T-cell (primary cell): ENCODE results near the gene UBA6. TPM values are rescaled to one million over a fixed set of nuclear protein-coding genes. Genes with fewer than 3 reads are reported as not detected.

Experiments used
- ATAC-seq, 4 experiments: fragments of 200-7000 bp in 3 of 4; fragments of 150-1000 bp in 1 of 4; cut with Tn5 transposase; replicated peaks in 1 of 4; 1 replicate in 3 of 4; 2 replicates in 1 of 4; pipeline ENCODE4 v1.10.0; 2021; ENCODE audit warnings: moderate library complexity in 3 of 4, mild to moderate bottlenecking in 2 of 4, moderate number of reproducible peaks in 1 of 4
- CTCF ChIA-PET, 2 donors: fragments of 300-600 bp; sonication (Branson Sonifier 250); formaldehyde crosslinking; loops; one replicate each; lab custom pipeline; 2022; ENCODE audit warnings: antibody characterized with exemption in 2 of 2; lab: Charles Lee
- POLR2A ChIA-PET, 2 donors: fragments of 300-600 bp; sonication (Branson Sonifier 250); formaldehyde crosslinking; loops; one replicate each; lab custom pipeline; 2022; ENCODE audit warnings: antibody characterized with exemption in 2 of 2; lab: Charles Lee
- DNase-seq, 35 experiments: peaks; one replicate each; pipeline versions ENCODE4 v3.0.0 to v3.0.0-alpha.2; 2013 to 2023
- H3K27ac ChIP-seq: one replicate; pipeline ENCODE4 v1.5.1; 2013; ENCODE audit warnings: low read length
- H3K27me3 ChIP-seq, 2 experiments: replicated peaks in 1 of 2; 1 replicate in 1 of 2; 2 replicates in 1 of 2; pipeline versions ENCODE4 v1.6.1 to v1.7.0; 2013; ENCODE audit warnings: low read length in 1 of 2, mixed read lengths in 1 of 2; ENCODE audit not compliant: control insufficient read depth in 2 of 2, insufficient read depth in 2 of 2; ENCODE audit errors: extremely low read depth in 1 of 2
- H3K36me3 ChIP-seq, 2 donors: 1 replicate in 1 of 2; 2 replicates in 1 of 2; pipeline versions ENCODE4 v1.6.1 to v1.7.0; 2013; ENCODE audit warnings: low read length in 1 of 2; ENCODE audit not compliant: control insufficient read depth in 2 of 2, insufficient read depth in 1 of 2; ENCODE audit errors: extremely low read depth in 1 of 2
- H3K4me1 ChIP-seq, 2 experiments: 1 replicate in 1 of 2; 2 replicates in 1 of 2; pipeline versions ENCODE4 v1.6.1 to v1.7.0; 2013; ENCODE audit warnings: low read length in 2 of 2, mixed read lengths in 1 of 2; ENCODE audit not compliant: insufficient read depth in 2 of 2, control insufficient read depth in 1 of 2; ENCODE audit errors: extremely low read depth in 1 of 2
- H3K4me3 ChIP-seq, 2 donors: 1 replicate in 1 of 2; 2 replicates in 1 of 2; pipeline versions ENCODE4 v1.5.1 to v1.7.0; 2013; ENCODE audit warnings: mild to moderate bottlenecking in 2 of 2, low read length in 1 of 2, moderate library complexity in 1 of 2; ENCODE audit not compliant: control insufficient read depth in 1 of 2; ENCODE audit errors: extremely low read depth in 1 of 2
- H3K9me3 ChIP-seq: 2 replicates; pipeline ENCODE4 v1.7.0; 2013
- H3K27ac Mint-ChIP-seq, 2 donors: one replicate each; pipeline ENCODE4 v1.8.0; 2020 to 2021; ENCODE audit warnings: mild to moderate bottlenecking in 2 of 2, mixed read lengths in 2 of 2
- H3K27me3 Mint-ChIP-seq, 2 donors: one replicate each; pipeline ENCODE4 v1.8.0; 2021 to 2022; ENCODE audit warnings: mixed read lengths in 2 of 2
- H3K36me3 Mint-ChIP-seq: one replicate; pipeline ENCODE4 v1.8.0; 2021; ENCODE audit warnings: mixed read lengths
- H3K4me1 Mint-ChIP-seq, 3 donors: one replicate each; pipeline ENCODE4 v1.8.0; 2020 to 2022; ENCODE audit warnings: mixed read lengths in 3 of 3, mild to moderate bottlenecking in 1 of 3
- H3K4me3 Mint-ChIP-seq, 3 donors: one replicate each; pipeline ENCODE4 v1.8.0; 2020 to 2022; ENCODE audit warnings: mild to moderate bottlenecking in 3 of 3, mixed read lengths in 3 of 3, moderate library complexity in 3 of 3
- H3K9me3 Mint-ChIP-seq, 3 donors: one replicate each; pipeline ENCODE4 v1.8.0; 2020 to 2022; ENCODE audit warnings: mixed read lengths in 3 of 3
- WGBS: methylation state at CpG from one replicate; pipeline ENCODE4 v1.1.5; 2013; ENCODE audit warnings: missing lambda C conversion rate; ENCODE audit not compliant: insufficient coverage; 5-methylcytosine and 5-hydroxymethylcytosine counted together
- total RNA-seq, 35 experiments: library from RNA in 6 of 35; stranded (reverse) in 6 of 35; fragments of 120-200 nt in 1 of 35; gene quantifications; one replicate each; pipeline versions ENCODE4 v1.2.1 to v1.2.4 and lab custom pipeline; 2013 to 2026

UBA6 gene
- total RNA-seq, 5 donors from 2014 or later (not counting 1 experiment from before 2014, with no cell fraction given), result 42.3 to 48.4 (median 43.0) TPM

GRCh38 chr4:67668315-67668714 lies 32.6 kb downstream of the UBA6 start:
- ATAC-seq (no peak), DNase-seq (no peak)
- no peak overlapping the region for H3K4me3 ChIP-seq
- H3K9me3 Mint-ChIP-seq, result no peaks in the 10 kb centered on the region
- POLR2A ChIA-PET, result interaction anchor here in 1 of 2 donors (0.5 kb wide), 1 partner anchor 91 kb away, joined by 4 read pairs; no protein-coding TSS in a partner anchor
- WGBS, result no CpG with 5 or more reads among the region's 3 CpGs
- CTCF ChIA-PET, result interaction anchor here in 1 of 2 donors (1.0 kb wide), 1 partner anchor 33 kb away, joined by 3 read pairs; the partner anchor contains the start of gene UBA6
- peaks cover 3 to 50% of the 10 kb centered on the region in 2 donors for H3K36me3 ChIP-seq
- no peaks in the 10 kb centered on the region for H3K27me3 ChIP-seq
- no peak overlapping the region for H3K4me3 Mint-ChIP-seq
- H3K9me3 ChIP-seq, result no peaks in the 10 kb centered on the region
- no peaks in the 10 kb centered on the region for H3K4me1 ChIP-seq
- H3K27ac ChIP-seq, result no peak overlapping the region
- H3K27ac Mint-ChIP-seq, result no peak overlapping the region
- no peaks in the 10 kb centered on the region for H3K4me1 Mint-ChIP-seq
- peaks cover 55% of the 10 kb centered on the region for H3K36me3 Mint-ChIP-seq
- no peaks in the 10 kb centered on the region for H3K27me3 Mint-ChIP-seq

- no peak overlapping the region for H3K27ac Mint-ChIP-seq
- no peak for DNase-seq
- no peaks in the 10 kb centered on the region for H3K9me3 ChIP-seq
- H3K27me3 ChIP-seq, result no peaks in the 10 kb centered on the region
- H3K27ac ChIP-seq, result no peak overlapping the region
- H3K4me1 ChIP-seq, result no peaks in the 10 kb centered on the region
- H3K27me3 Mint-ChIP-seq, result no peaks in the 10 kb centered on the region
- H3K4me3 Mint-ChIP-seq, result no peak overlapping the region
- WGBS, result 100% methylated on average over 4 of the region's 4 CpGs
- peaks cover 0 to 8% (median 4%) of the 10 kb centered on the region in 3 donors for H3K4me1 Mint-ChIP-seq
- H3K4me3 ChIP-seq, result no peak overlapping the region
- H3K36me3 Mint-ChIP-seq, result peaks cover 77% of the 10 kb centered on the region
- peaks cover 12 to 48% of the 10 kb centered on the region in 2 donors for H3K36me3 ChIP-seq
- CTCF ChIA-PET, result interaction anchor here in 1 of 2 donors (0.6 kb wide), 1 partner anchor 152 kb away, joined by 6 read pairs; no protein-coding TSS in a partner anchor
- POLR2A ChIA-PET, result no interaction called here
- H3K9me3 Mint-ChIP-seq, result peaks cover 0 to 18% (median 5%) of the 10 kb centered on the region in 3 donors
- ATAC-seq, result no peak
Observed at GRCh38 chr4:67660418-67660817, 40.5 kb downstream of the UBA6 start.

GRCh38 chr4:67659065-67659464 lies 41.9 kb downstream of the UBA6 start:
- H3K4me3 Mint-ChIP-seq, result no peak overlapping the region
- ATAC-seq (no peak), DNase-seq (no peak)
- H3K27me3 Mint-ChIP-seq, result no peaks in the 10 kb centered on the region
- no peak overlapping the region for H3K27ac ChIP-seq
- H3K9me3 Mint-ChIP-seq, result peaks cover 0 to 18% (median 5%) of the 10 kb centered on the region in 3 donors
- no peak overlapping the region for H3K27ac Mint-ChIP-seq
- CTCF ChIA-PET, result no interaction called here
- no peaks in the 10 kb centered on the region for H3K9me3 ChIP-seq
- peaks cover 12 to 43% of the 10 kb centered on the region in 2 donors for H3K36me3 ChIP-seq
- H3K27me3 ChIP-seq, result no peaks in the 10 kb centered on the region
- peaks cover 0 to 8% (median 4%) of the 10 kb centered on the region in 3 donors for H3K4me1 Mint-ChIP-seq
- H3K36me3 Mint-ChIP-seq, result peaks cover 87% of the 10 kb centered on the region
- H3K4me1 ChIP-seq, result no peaks in the 10 kb centered on the region
- POLR2A ChIA-PET, result no interaction called here
- no peak overlapping the region for H3K4me3 ChIP-seq
- WGBS, result 100% methylated on average over 1 of the region's 2 CpGs

- H3K27ac Mint-ChIP-seq, result no peak overlapping the region
- no peak overlapping the region for H3K4me3 Mint-ChIP-seq
- peaks cover 88% of the 10 kb centered on the region for H3K36me3 Mint-ChIP-seq
- POLR2A ChIA-PET, result no interaction called here
- H3K27me3 Mint-ChIP-seq, result no peaks in the 10 kb centered on the region
- no peaks in the 10 kb centered on the region for H3K9me3 ChIP-seq
- H3K4me1 ChIP-seq, result no peaks in the 10 kb centered on the region
- no peak overlapping the region for H3K27ac ChIP-seq
- H3K9me3 Mint-ChIP-seq, result peaks cover 0 to 18% (median 5%) of the 10 kb centered on the region in 3 donors
- no peak overlapping the region for H3K4me3 ChIP-seq
- DNase-seq (no peak), ATAC-seq (no peak)
- peaks cover 12 to 38% of the 10 kb centered on the region in 2 donors for H3K36me3 ChIP-seq
- no CpG with 5 or more reads among the region's 3 CpGs for WGBS
- CTCF ChIA-PET, result no interaction called here
- peaks cover 0 to 8% (median 4%) of the 10 kb centered on the region in 3 donors for H3K4me1 Mint-ChIP-seq
- no peaks in the 10 kb centered on the region for H3K27me3 ChIP-seq
Observed at GRCh38 chr4:67658302-67658701, 42.7 kb downstream of the UBA6 start.

GRCh38 chr4:67651536-67651935 lies 49.4 kb downstream of the UBA6 start:
- ATAC-seq (no peak), DNase-seq (no peak)
- CTCF ChIA-PET, result interaction anchor here in 1 of 2 donors (1.4 kb wide), 1 partner anchor 13 kb away, joined by 4 read pairs; no protein-coding TSS in a partner anchor
- Mint-ChIP-seq H3K4me3 (no peak overlapping the region), H3K9me3 (no peaks in the 10 kb centered on the region), H3K4me1 (no peaks in the 10 kb centered on the region), H3K27ac (no peak overlapping the region), H3K36me3 (peaks cover 59% of the 10 kb centered on the region), H3K27me3 (no peaks in the 10 kb centered on the region)
- no peak overlapping the region for H3K27ac ChIP-seq
- POLR2A ChIA-PET, result no interaction called here
- peaks cover 0 to 12% of the 10 kb centered on the region in 2 donors for H3K36me3 ChIP-seq
- no peak overlapping the region for H3K4me3 ChIP-seq
- H3K4me1 ChIP-seq, result no peaks in the 10 kb centered on the region
- H3K9me3 ChIP-seq, result no peaks in the 10 kb centered on the region
- no peaks in the 10 kb centered on the region for H3K27me3 ChIP-seq

GRCh38 chr4:67638136-67638535 lies 62.8 kb downstream of the UBA6 start:
- no peak overlapping the region for H3K4me3 Mint-ChIP-seq
- no peaks in the 10 kb centered on the region for H3K27me3 Mint-ChIP-seq
- Histone ChIP-seq H3K4me1 (peaks cover 0 to 9% of the 10 kb centered on the region in 2 experiments), H3K9me3 (no peaks in the 10 kb centered on the region), H3K36me3 (peaks cover 7 to 16% of the 10 kb centered on the region in 2 donors), H3K4me3 (no peak overlapping the region), H3K27ac (no peak overlapping the region), H3K27me3 (no peaks in the 10 kb centered on the region)
- H3K27ac Mint-ChIP-seq, result no peak overlapping the region
- ChIA-PET POLR2A (no interaction called here), CTCF (interaction anchor here (0.6 to 1.0 kb wide), 2 partner anchors 10 to 14 kb away, joined by 3 to 4 read pairs; no protein-coding TSS in a partner anchor)
- peaks cover 0 to 5% (median 2%) of the 10 kb centered on the region in 3 donors for H3K4me1 Mint-ChIP-seq
- no peaks in the 10 kb centered on the region for H3K9me3 Mint-ChIP-seq
- DNase-seq, result no peak
- peaks cover 53% of the 10 kb centered on the region for H3K36me3 Mint-ChIP-seq
- WGBS, result 75% methylated on average over 1 of the region's 5 CpGs
- ATAC-seq, result no peak
